HepG2 (cell line): ENCODE measurements around the gene TSG101. TPM values are rescaled to one million over a fixed set of nuclear protein-coding genes. Genes with fewer than 3 reads are reported as not detected.
A peak's percentile ranks its signal among the peaks of the same experiment; 100 is the strongest.

Source experiments
- ATAC-seq: fragments of 200-7000 bp; cut with Tn5 transposase; 3 replicates; pipeline ENCODE4 v1.9.1; 2020; ENCODE audit warnings: mild to moderate bottlenecking, moderate library complexity
- BruUV-seq: library from RNA; stranded (reverse); fragments of 400-500 nt; replicated peaks from 2 replicates; lab custom pipeline; 2021; lab: Mats Ljungman, UMichigan
- CTCF ChIA-PET: fragments of 300-600 bp; formaldehyde crosslinking; extraction: SDS; loops from one replicate; lab custom pipeline; 2021; ENCODE audit warnings: low total read pairs, inconsistent platforms, low intra/inter-chr PET ratio; lab: Yijun Ruan, JAX
- POLR2A ChIA-PET: fragments of 350-600 bp; sonication (Branson Sonifier 250); formaldehyde crosslinking; loops from one replicate; lab custom pipeline; 2020; ENCODE audit warnings: antibody characterized with exemption, inconsistent platforms; lab: Yijun Ruan, JAX
- DNase-seq: peaks from one replicate; pipeline ENCODE4 v3.0.0-alpha.2; 2015; ENCODE audit warnings: low spot score
- FAIRE-seq: peaks from 3 replicates; lab custom pipeline; 2011; peaks lifted over from hg19 to GRCh38; lab: Jason Lieb, UNC
- H2AFZ ChIP-seq: one replicate; pipeline ENCODE4 v1.6.1; 2011; ENCODE audit warnings: low read length, inconsistent platforms
- H3K27ac ChIP-seq: fragments of 300-600 bp; 3 replicates; pipeline ENCODE4 v1.8.0; 2011; ENCODE audit warnings: mixed run types, mild to moderate bottlenecking, mixed read lengths, low read length, inconsistent platforms; ENCODE audit not compliant: insufficient read depth; ENCODE audit errors: extremely low read length
- H3K27me3 ChIP-seq, 2 experiments: fragments of 200-600 bp in 1 of 2; 2 replicates in 1 of 2; 3 replicates in 1 of 2; pipeline versions ENCODE4 v1.6.0 to v1.8.0; 2011; ENCODE audit warnings: low read length in 2 of 2, mild to moderate bottlenecking in 2 of 2, moderate library complexity in 2 of 2, inconsistent platforms in 1 of 2; ENCODE audit not compliant: insufficient read depth in 2 of 2, control insufficient read depth in 1 of 2
- H3K36me3 ChIP-seq, 2 experiments: fragments of 200-600 bp in 1 of 2; replicated peaks in 1 of 2; 2 replicates in 1 of 2; 3 replicates in 1 of 2; pipeline versions ENCODE4 v1.5.1 to v1.8.0; 2011; ENCODE audit warnings: low read length in 2 of 2, inconsistent platforms in 1 of 2; ENCODE audit not compliant: insufficient read depth in 2 of 2, control insufficient read depth in 1 of 2
- H3K4me1 ChIP-seq: 2 replicates; pipeline ENCODE4 v1.5.1; 2012; ENCODE audit warnings: low read length, inconsistent platforms; ENCODE audit not compliant: insufficient read depth
- H3K4me2 ChIP-seq: 2 replicates; pipeline ENCODE4 v1.6.0; 2011; ENCODE audit warnings: low read depth, low read length, inconsistent platforms
- H3K4me3 ChIP-seq, 3 experiments: fragments of 200-600 bp in 1 of 3; sonication (generic), shearing (Covaris generic) in 1 of 3; replicated peaks in 1 of 3; 2 replicates each; pipeline ENCODE4 v1.5.1; 2011 to 2016; ENCODE audit warnings: low read length in 3 of 3, inconsistent platforms in 2 of 3, low read depth in 2 of 3, mild to moderate bottlenecking in 2 of 3, control low read depth in 1 of 3, mixed read lengths in 1 of 3; ENCODE audit not compliant: insufficient read depth in 1 of 3
- H3K79me2 ChIP-seq: one replicate; pipeline ENCODE4 v1.6.1; 2011; ENCODE audit warnings: low read length, inconsistent platforms; ENCODE audit not compliant: insufficient read depth
- H3K9ac ChIP-seq: 2 replicates; pipeline ENCODE4 v1.6.0; 2011; ENCODE audit warnings: mild to moderate bottlenecking, low read depth, low read length, inconsistent platforms; ENCODE audit not compliant: insufficient read depth
- H3K9me3 ChIP-seq: 2 replicates; pipeline ENCODE4 v1.5.1; 2012; ENCODE audit warnings: mild to moderate bottlenecking, low read length
- H4K20me1 ChIP-seq: 2 replicates; pipeline ENCODE4 v1.6.0; 2011; ENCODE audit warnings: inconsistent platforms, mild to moderate bottlenecking, low read length, moderate library complexity; ENCODE audit not compliant: insufficient read depth
- CBX1 ChIP-seq: IDR thresholded peaks from one replicate; pipeline ENCODE4 v1.6.1; 2016; ENCODE audit warnings: antibody characterized with exemption, low read depth
- MIXL1 ChIP-seq: IDR thresholded peaks from 2 replicates; pipeline ENCODE4 v1.6.1; 2016
- MTF2 ChIP-seq: sonication (generic); formaldehyde crosslinking; IDR thresholded peaks from 2 replicates; pipeline ENCODE4 v1.5.0; 2020; ENCODE audit warnings: missing genetic modification reagents, borderline replicate concordance
- RFXANK ChIP-seq: IDR thresholded peaks from 2 replicates; pipeline ENCODE4 v1.6.1; 2016
- TEAD2 ChIP-seq: sonication (generic); formaldehyde crosslinking; IDR thresholded peaks from 2 replicates; pipeline ENCODE4 v1.9.0; 2021; ENCODE audit warnings: missing genetic modification reagents
- ZNF468 ChIP-seq: sonication (generic); formaldehyde crosslinking; IDR thresholded peaks from 2 replicates; pipeline ENCODE4 v1.8.0; 2022; ENCODE audit warnings: mild to moderate bottlenecking, moderate library complexity, missing genetic modification reagents
- ZNF546 ChIP-seq: sonication (generic); formaldehyde crosslinking; conservative IDR thresholded peaks from 2 replicates; pipeline ENCODE4 v1.8.1; 2023; ENCODE audit warnings: mild to moderate bottlenecking, missing genetic modification reagents
- WGBS: methylation state at CpG from one replicate; pipeline ENCODE4 v1.1.6; 2017; ENCODE audit warnings: low lambda C conversion rate; 5-methylcytosine and 5-hydroxymethylcytosine counted together
- in situ Hi-C: cut with HindIII; loops from 2 replicates; pipeline ENCODE4 v1.10.0; 2017; ENCODE audit warnings: low pct_unique_long_range_greater_than_20kb; ENCODE audit not compliant: extremely low pct_ligation_motif_present
- intact Hi-C: fragments of 100-400 bp; cut with micrococcal nuclease; formaldehyde crosslinking; loops from one replicate; pipeline ENCODE4 v1.10.0; 2022; ENCODE audit not compliant: unreplicated experiment
- polyA plus RNA-seq, 8 experiments: library from polyadenylated mRNA; depleted of rRNA in 3 of 8; stranded (reverse) in 7 of 8; unstranded in 1 of 8; fragments of >200 nt; fragmentation: Illumina TruSeq in 4 of 8; extraction: Trizol in 4 of 8; gene quantifications; 2 replicates each; pipeline versions ENCODE4 v1.2.1 to v1.2.3, GENCODE V29; 2011 to 2016; ENCODE audit warnings: low read depth in 4 of 8, missing spikeins in 1 of 8, mixed read lengths in 1 of 8; ENCODE audit not compliant: insufficient read depth in 1 of 8
- total RNA-seq, 5 experiments: library from RNA; depleted of rRNA; stranded (reverse); fragments of >200 nt; fragmentation: Illumina TruSeq; extraction: Trizol; gene quantifications; 2 replicates each; pipeline ENCODE4 v1.2.3, GENCODE V29; 2016; ENCODE audit warnings: low read depth in 1 of 5
- TF ChIP-seq, protein P1 (sequence below): sonication (generic); formaldehyde crosslinking; IDR thresholded peaks from 2 replicates; pipeline ENCODE4 v1.5.0; 2020; ENCODE audit warnings: mild to moderate bottlenecking, missing genetic modification reagents
- TF ChIP-seq, protein P2 (sequence below): sonication (generic); formaldehyde crosslinking; IDR thresholded peaks from 2 replicates; pipeline ENCODE4 v1.4.0; 2020; ENCODE audit warnings: mild to moderate bottlenecking, missing genetic modification reagents
- TF ChIP-seq, protein P3 (sequence below): sonication (generic); formaldehyde crosslinking; IDR thresholded peaks from 2 replicates; pipeline ENCODE4 v1.4.0; 2020; ENCODE audit warnings: low read depth, mild to moderate bottlenecking, missing genetic modification reagents

The TSG101 gene
- total and polyA plus RNA-seq, 2 of the 13 experiments (the other 11 are each of a cell fraction or from before 2014, with no cell fraction given), result 69.3 to 206 TPM

DNA sequence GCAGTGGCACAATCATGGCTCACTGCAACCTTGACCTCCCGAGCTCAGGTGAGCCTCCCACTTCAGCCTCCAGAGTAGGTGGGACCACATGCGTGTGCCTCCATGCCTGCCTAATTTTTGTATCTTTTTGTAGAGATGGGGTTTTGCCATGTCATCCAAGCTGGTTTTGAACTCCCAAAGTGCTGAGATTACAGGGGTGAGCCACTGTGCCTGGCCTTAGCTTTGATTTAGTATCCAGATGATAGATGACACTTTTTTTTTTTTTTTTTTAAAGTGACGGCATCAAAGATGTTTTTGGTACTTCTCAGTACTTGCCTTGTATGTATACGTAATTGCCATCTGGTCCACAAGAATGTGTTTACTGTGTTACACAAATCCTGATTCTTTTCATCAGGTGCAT lies 47.7 kb downstream of the TSG101 start:
- H3K27ac ChIP-seq, result no peak overlapping the region
- no peak for FAIRE-seq
- no peak for DNase-seq
- no peaks in the 10 kb centered on the region for H3K79me2 ChIP-seq
- WGBS, result 97% methylated on average over 4 of the region's 4 CpGs
- peaks cover 26 to 71% of the 10 kb centered on the region in 2 experiments for H3K36me3 ChIP-seq
- ATAC-seq, result no peak
- in situ Hi-C loops (no loop called here), intact Hi-C loops (no loop called here)
- no TSS peak for BruUV-seq
- no peak overlapping the region for H2AFZ ChIP-seq
- H3K27me3 ChIP-seq, result no peaks in the 10 kb centered on the region
- ChIA-PET CTCF (no interaction called here), POLR2A (no interaction called here)
- no peaks in the 10 kb centered on the region for H4K20me1 ChIP-seq
- H3K9ac ChIP-seq, result no peak overlapping the region
- H3K4me1 ChIP-seq, result no peaks in the 10 kb centered on the region
- no peaks in the 10 kb centered on the region for H3K9me3 ChIP-seq
- H3K4me3 ChIP-seq, result no peak overlapping the region
- TF ChIP-seq ZNF468, result no peak
- TF ChIP-seq, protein P1, sequence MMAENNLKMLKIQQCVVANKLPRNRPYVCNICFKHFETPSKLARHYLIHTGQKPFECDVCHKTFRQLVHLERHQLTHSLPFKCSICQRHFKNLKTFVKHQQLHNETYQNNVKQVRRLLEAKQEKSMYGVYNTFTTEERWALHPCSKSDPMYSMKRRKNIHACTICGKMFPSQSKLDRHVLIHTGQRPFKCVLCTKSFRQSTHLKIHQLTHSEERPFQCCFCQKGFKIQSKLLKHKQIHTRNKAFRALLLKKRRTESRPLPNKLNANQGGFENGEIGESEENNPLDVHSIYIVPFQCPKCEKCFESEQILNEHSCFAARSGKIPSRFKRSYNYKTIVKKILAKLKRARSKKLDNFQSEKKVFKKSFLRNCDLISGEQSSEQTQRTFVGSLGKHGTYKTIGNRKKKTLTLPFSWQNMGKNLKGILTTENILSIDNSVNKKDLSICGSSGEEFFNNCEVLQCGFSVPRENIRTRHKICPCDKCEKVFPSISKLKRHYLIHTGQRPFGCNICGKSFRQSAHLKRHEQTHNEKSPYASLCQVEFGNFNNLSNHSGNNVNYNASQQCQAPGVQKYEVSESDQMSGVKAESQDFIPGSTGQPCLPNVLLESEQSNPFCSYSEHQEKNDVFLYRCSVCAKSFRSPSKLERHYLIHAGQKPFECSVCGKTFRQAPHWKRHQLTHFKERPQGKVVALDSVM (CRISPR knock-in tag), result peak; percentile 17; the same call in 1 of the 2 replicates
- no peak overlapping the region for H3K4me2 ChIP-seq

DNA sequence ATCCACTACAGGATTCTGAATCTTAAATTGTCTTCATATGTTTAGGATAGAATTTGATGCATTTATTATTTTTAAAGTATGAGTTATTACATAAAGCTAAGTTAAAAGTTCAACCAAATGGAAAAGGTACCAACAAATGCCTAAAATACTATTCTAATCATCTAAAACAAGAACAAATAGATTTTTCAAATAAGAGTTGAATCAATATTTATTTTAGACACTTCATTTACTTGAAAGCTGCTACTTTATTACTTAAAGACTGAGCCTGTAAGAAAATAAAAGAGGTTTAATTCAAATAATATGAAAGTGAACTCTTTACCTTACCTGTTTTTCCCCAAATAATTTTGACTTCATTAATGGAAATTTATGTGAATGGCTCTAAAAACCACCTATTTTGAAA lies 54.2 kb downstream of the TSG101 start:
- Histone ChIP-seq H3K27ac (no peak overlapping the region), H3K9me3 (no peaks in the 10 kb centered on the region), H3K4me2 (no peak overlapping the region), H2AFZ (no peak overlapping the region), H3K27me3 (no peaks in the 10 kb centered on the region), H3K79me2 (no peaks in the 10 kb centered on the region), H3K36me3 (peaks cover 4 to 17% of the 10 kb centered on the region in 2 experiments; a peak in 4 of 5 replicates), H3K4me1 (no peaks in the 10 kb centered on the region), H3K9ac (no peak overlapping the region), H3K4me3 (no peak overlapping the region), H4K20me1 (no peaks in the 10 kb centered on the region)
- in situ Hi-C loops (no loop called here), intact Hi-C loops (no loop called here)
- TF ChIP-seq MIXL1 (CRISPR knock-in tag) (no peak), TEAD2 (CRISPR knock-in tag) (no peak), ZNF546 (CRISPR knock-in tag) (no peak), RFXANK (CRISPR knock-in tag) (no peak), MTF2 (no peak), CBX1 (no peak)
- TF ChIP-seq, protein P2, sequence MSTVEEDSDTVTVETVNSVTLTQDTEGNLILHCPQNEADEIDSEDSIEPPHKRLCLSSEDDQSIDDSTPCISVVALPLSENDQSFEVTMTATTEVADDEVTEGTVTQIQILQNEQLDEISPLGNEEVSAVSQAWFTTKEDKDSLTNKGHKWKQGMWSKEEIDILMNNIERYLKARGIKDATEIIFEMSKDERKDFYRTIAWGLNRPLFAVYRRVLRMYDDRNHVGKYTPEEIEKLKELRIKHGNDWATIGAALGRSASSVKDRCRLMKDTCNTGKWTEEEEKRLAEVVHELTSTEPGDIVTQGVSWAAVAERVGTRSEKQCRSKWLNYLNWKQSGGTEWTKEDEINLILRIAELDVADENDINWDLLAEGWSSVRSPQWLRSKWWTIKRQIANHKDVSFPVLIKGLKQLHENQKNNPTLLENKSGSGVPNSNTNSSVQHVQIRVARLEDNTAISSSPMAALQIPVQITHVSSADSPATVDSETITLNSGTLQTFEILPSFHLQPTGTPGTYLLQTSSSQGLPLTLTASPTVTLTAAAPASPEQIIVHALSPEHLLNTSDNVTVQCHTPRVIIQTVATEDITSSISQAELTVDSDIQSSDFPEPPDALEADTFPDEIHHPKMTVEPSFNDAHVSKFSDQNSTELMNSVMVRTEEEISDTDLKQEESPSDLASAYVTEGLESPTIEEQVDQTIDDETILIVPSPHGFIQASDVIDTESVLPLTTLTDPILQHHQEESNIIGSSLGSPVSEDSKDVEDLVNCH (CRISPR knock-in tag), result no peak
- TF ChIP-seq, protein P3, sequence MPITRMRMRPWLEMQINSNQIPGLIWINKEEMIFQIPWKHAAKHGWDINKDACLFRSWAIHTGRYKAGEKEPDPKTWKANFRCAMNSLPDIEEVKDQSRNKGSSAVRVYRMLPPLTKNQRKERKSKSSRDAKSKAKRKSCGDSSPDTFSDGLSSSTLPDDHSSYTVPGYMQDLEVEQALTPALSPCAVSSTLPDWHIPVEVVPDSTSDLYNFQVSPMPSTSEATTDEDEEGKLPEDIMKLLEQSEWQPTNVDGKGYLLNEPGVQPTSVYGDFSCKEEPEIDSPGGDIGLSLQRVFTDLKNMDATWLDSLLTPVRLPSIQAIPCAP (CRISPR knock-in tag), result no peak
- BruUV-seq, result no TSS peak
- FAIRE-seq, result no peak
- no peak for ATAC-seq
- CTCF ChIA-PET, result no interaction called here
- DNase-seq, result no peak
- POLR2A ChIA-PET, result no interaction called here
